Frontal cortex (tissue), 4 donors: ENCODE measurements around the gene PKN1. TPM values are rescaled to one million over a fixed set of nuclear protein-coding genes. Genes with fewer than 3 reads are reported as not detected.
"Not testable (repeated sequence)": the region's sequence is repeated elsewhere in the genome, so short reads cannot be mapped to it uniquely, and the experiment has no call there.

Source experiments
- DNase-seq, 2 donors: peaks; one replicate each; pipeline ENCODE4 v3.0.0; 2012; ENCODE audit warnings: low spot score in 2 of 2
- FAIRE-seq: peaks from 2 replicates; lab custom pipeline; 2012; peaks lifted over from hg19 to GRCh38; lab: Jason Lieb, UNC
- total RNA-seq: library from RNA; depleted of rRNA; stranded (reverse); fragments of >200 nt; gene quantifications from one replicate; pipeline ENCODE4 v1.2.3, GENCODE V29; 2014
- donor health status: control.
- donor health status: control.
- donor health status: control.

Gene PKN1
- total RNA-seq, result 99.5 TPM

- no peak for FAIRE-seq
- peak; percentile 83 to 90 for DNase-seq
These were observed at the start of gene PKN1 for GRCh38 chr19:14432791-14433553. TSS of gene PKN1 (plus strand) at chr19:14433306. CDS start at chr19:14433522, 216 bp downstream.

- FAIRE-seq (no peak), DNase-seq (peak; percentile 5 to 70)
These were observed 49.2 kb upstream of the PKN1 start for GRCh38 chr19:14383661-14384555.

GRCh38 chr19:14385492-14385891 is 47.6 kb upstream of the PKN1 start:
- FAIRE-seq (no peak), DNase-seq (peak in 1 of 2 donors; percentile 6)

GRCh38 chr19:14390548-14390947 is 42.6 kb upstream of the PKN1 start:
- FAIRE-seq (no peak), DNase-seq (no peak)

- DNase-seq, result no peak
These were observed 41.8 kb upstream of the PKN1 start for GRCh38 chr19:14391156-14391821.

GRCh38 chr19:14393329-14393728 is 39.8 kb upstream of the PKN1 start:
- DNase-seq, result no peak
- no peak for FAIRE-seq

More at GRCh38 chr19:14391156-14391821, 41.8 kb upstream of the PKN1 start:
- FAIRE-seq, result no peak

- DNase-seq, result no peak
- no peak for FAIRE-seq
These were observed 38.9 kb upstream of the PKN1 start for GRCh38 chr19:14394167-14394566.

- FAIRE-seq (no peak), DNase-seq (no peak)
These were observed 37.8 kb upstream of the PKN1 start for GRCh38 chr19:14395262-14395661.

- DNase-seq (no peak), FAIRE-seq (no peak)
These were observed 37.3 kb upstream of the PKN1 start for GRCh38 chr19:14395710-14396336.

- not testable (repeated sequence) for DNase-seq, FAIRE-seq
These were observed 36.4 kb upstream of the PKN1 start for GRCh38 chr19:14396730-14397129.

- DNase-seq, FAIRE-seq: not testable (repeated sequence)
These were observed 35.9 kb upstream of the PKN1 start for GRCh38 chr19:14397168-14397567.

GRCh38 chr19:14400951-14401431 is 32.1 kb upstream of the PKN1 start:
- FAIRE-seq, result no peak

GRCh38 chr19:14401468-14402195 is 31.5 kb upstream of the PKN1 start:
- FAIRE-seq (no peak), DNase-seq (no peak)

More at GRCh38 chr19:14400951-14401431, 32.1 kb upstream of the PKN1 start:
- no peak for DNase-seq

GRCh38 chr19:14402332-14403144 is 30.6 kb upstream of the PKN1 start:
- DNase-seq, result no peak
- FAIRE-seq, result no peak

- FAIRE-seq, DNase-seq: not testable (repeated sequence)
These were observed 29.8 kb upstream of the PKN1 start for GRCh38 chr19:14403145-14403930.

- FAIRE-seq (no peak), DNase-seq (no peak)
These were observed 28.8 kb upstream of the PKN1 start for GRCh38 chr19:14404312-14404711.

GRCh38 chr19:14405380-14405757 is 27.7 kb upstream of the PKN1 start:
- FAIRE-seq (no peak), DNase-seq (no peak)
